PFSK-1 (cell line): ENCODE measurements around the gene GLIS1.

Experiments used
- FOXP2 ChIP-seq: optimal IDR thresholded peaks from 2 replicates; pipeline ENCODE3; 2011; ENCODE audit warnings: borderline replicate concordance, control low read depth, inconsistent platforms; ENCODE audit not compliant: insufficient read depth; ENCODE audit errors: extremely low read length, extremely low read depth
- POLR2AphosphoS5 ChIP-seq: IDR thresholded peaks from 2 replicates; pipeline ENCODE4 v1.6.1; 2012; ENCODE audit warnings: low read depth, mild to moderate bottlenecking, control low read depth, low read length, moderate library complexity
- SIN3A ChIP-seq: IDR thresholded peaks from 2 replicates; pipeline ENCODE4 v1.6.1; 2012; ENCODE audit warnings: mild to moderate bottlenecking, low read length, moderate library complexity, borderline replicate concordance; ENCODE audit not compliant: insufficient read depth
- TAF1 ChIP-seq: IDR thresholded peaks from 2 replicates; pipeline ENCODE4 v1.6.1; 2012; ENCODE audit warnings: low read length, control low read depth, borderline replicate concordance; ENCODE audit not compliant: insufficient read depth
- TF ChIP-seq, protein P1 (sequence below), 2 experiments: IDR thresholded peaks; 2 replicates each; pipeline versions ENCODE4 v1.6.1 to v1.8.0; 2011 to 2012; ENCODE audit warnings: low read depth in 2 of 2, low read length in 2 of 2, control low read depth in 1 of 2, inconsistent platforms in 1 of 2, mild to moderate bottlenecking in 1 of 2, moderate library complexity in 1 of 2; ENCODE audit not compliant: insufficient read depth in 1 of 2

GLIS1 gene

GRCh38 chr1:53468374-53468773 lies 270.6 kb downstream of the GLIS1 start:
- no peak for TF ChIP-seq POLR2AphosphoS5
- TF ChIP-seq FOXP2: no peak
- TF ChIP-seq SIN3A: no peak
- no peak for TF ChIP-seq TAF1
- TF ChIP-seq, protein P1, sequence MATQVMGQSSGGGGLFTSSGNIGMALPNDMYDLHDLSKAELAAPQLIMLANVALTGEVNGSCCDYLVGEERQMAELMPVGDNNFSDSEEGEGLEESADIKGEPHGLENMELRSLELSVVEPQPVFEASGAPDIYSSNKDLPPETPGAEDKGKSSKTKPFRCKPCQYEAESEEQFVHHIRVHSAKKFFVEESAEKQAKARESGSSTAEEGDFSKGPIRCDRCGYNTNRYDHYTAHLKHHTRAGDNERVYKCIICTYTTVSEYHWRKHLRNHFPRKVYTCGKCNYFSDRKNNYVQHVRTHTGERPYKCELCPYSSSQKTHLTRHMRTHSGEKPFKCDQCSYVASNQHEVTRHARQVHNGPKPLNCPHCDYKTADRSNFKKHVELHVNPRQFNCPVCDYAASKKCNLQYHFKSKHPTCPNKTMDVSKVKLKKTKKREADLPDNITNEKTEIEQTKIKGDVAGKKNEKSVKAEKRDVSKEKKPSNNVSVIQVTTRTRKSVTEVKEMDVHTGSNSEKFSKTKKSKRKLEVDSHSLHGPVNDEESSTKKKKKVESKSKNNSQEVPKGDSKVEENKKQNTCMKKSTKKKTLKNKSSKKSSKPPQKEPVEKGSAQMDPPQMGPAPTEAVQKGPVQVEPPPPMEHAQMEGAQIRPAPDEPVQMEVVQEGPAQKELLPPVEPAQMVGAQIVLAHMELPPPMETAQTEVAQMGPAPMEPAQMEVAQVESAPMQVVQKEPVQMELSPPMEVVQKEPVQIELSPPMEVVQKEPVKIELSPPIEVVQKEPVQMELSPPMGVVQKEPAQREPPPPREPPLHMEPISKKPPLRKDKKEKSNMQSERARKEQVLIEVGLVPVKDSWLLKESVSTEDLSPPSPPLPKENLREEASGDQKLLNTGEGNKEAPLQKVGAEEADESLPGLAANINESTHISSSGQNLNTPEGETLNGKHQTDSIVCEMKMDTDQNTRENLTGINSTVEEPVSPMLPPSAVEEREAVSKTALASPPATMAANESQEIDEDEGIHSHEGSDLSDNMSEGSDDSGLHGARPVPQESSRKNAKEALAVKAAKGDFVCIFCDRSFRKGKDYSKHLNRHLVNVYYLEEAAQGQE (IDR thresholded peaks at IDR 0.05; ENCODE audit: insufficient read depth in 1 of 2, low read depth in 2 of 2, low read length in 2 of 2): no peak

DNA sequence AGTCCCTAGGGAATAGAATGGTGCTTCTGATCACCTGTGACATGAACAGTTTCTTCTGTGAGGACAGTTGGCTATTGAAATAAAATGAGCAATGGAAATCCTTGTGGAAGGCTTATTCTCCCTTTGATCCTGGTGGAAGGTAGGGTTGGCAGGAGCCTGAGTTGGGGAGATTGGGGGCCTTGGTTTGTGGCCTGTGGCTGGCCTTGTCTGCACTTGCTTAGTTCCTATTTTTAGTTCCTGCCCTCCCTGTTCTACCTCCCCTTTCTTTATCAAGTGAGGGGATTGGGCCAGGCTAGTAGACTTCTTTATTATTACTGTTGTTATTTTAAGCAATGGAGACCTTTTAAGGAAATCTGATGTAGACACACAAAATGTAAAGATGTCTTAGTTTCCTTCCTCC lies 271.6 kb downstream of the GLIS1 start:
- TF ChIP-seq POLR2AphosphoS5 (no peak), TAF1 (no peak), SIN3A (no peak), FOXP2 (no peak)
- TF ChIP-seq, protein P1 (IDR thresholded peaks at IDR 0.05; ENCODE audit: insufficient read depth in 1 of 2, low read depth in 2 of 2, low read length in 2 of 2): no peak

DNA sequence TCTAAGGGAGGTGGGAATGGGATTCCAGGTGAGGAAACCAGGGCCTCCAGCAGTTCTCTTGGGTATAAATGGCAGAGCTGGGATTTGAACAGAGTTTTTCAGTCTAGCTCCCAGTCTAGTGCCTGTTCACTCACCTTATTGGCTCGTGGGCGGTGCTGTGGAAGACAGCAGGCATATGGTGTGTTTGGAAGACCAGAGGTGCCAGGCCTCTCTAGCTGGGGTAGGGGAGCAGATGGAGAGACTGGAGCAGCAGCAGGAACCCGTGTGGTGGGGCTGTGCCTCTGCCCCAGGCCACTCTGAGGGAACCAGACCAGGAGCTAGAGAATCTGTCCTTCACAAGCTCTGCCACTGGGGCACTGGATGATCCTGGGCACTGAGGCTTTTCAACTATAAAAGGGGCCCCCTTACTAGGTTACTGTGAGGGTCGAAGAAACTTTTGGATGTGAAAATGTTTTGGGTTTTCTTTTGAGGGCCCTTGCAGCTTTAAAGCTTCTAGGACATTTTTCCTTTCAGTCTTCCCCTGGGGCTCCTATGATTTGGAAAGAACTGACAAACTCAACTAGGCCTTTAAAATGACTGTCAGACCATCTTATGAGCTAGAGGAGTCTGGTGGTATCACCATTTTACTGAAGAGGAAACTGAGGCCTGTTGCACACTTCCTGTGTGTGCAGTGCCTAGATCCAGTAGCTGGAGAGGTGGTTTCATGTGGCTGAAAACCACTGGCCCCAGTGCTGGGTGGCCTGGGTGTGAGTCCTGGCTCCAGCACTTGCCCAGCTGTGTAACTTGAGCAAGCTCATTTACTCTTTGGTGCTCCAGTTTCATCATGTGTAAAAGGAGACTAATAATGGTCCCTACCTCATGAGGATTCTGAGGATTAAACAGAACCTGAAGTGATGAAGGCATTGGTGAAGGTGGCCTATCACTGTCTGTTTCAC lies 273.7 kb downstream of the GLIS1 start:
- TF ChIP-seq, protein P1 (IDR thresholded peaks at IDR 0.05; ENCODE audit: insufficient read depth in 1 of 2, low read depth in 2 of 2, low read length in 2 of 2): no peak
- TF ChIP-seq FOXP2 (no peak), SIN3A (no peak), TAF1 (no peak), POLR2AphosphoS5 (no peak)

DNA sequence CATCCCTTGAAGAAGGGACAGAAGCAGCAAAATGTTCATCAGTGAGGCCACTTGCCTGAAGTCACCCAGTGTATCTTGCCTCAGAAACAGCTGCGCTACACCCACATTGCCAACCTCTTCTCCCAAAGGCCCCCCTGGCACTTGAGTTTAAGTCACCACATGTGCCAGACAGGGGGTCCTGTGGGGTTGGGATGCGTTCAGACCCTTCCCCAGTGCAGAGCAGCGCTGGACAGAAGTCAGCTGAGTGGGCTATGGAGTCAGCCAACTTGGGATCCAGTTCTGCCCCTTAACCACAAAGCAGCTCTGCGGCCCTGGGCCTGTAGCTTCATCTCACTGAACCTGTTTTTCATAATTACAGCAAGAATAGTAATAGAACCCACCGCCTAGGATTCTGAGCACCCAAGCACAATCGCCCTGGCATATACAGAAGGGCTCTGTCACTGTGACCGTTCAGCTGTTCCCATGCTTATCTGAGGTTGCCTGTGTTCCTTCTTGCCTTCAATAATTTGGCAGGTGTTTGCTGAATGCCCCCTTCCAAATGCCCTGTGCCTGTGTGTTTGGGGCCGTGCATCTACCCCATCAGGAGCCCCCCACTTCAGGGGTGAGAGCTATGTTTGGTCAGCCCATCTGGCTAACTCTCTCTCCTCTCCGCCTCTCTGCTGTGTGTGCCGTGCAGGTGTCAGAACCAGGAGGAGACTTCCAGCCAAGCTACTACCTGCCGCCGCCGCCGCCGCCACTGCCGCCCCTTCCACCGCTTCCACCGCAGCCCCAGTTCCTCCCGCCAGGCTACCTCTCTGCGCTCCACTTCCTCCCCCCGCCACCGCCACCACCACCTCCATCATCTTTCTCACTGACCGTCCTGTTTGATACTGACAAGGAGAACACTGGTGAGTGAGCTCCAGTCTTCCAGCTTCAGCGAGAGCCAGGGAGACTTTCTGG lies 274.7 kb downstream of the GLIS1 start:
- TF ChIP-seq FOXP2 (no peak), POLR2AphosphoS5 (no peak), SIN3A (no peak), TAF1 (no peak)
- TF ChIP-seq, protein P1 (IDR thresholded peaks at IDR 0.05; ENCODE audit: insufficient read depth in 1 of 2, low read depth in 2 of 2, low read length in 2 of 2): no peak
